NCI-H146 treated with DMSO at 0.1 percent for 48 hours (cell line): Measurements from ENCODE around the gene AGBL4.
"Not testable (repeated sequence)": the region's sequence is repeated elsewhere in the genome, so short reads cannot be mapped to it uniquely, and the experiment has no call there.

Experiments
- DNase-seq: peaks from one replicate; lab custom pipeline; 2025; ENCODE audit not compliant: unreplicated experiment; lab: John Stamatoyannopoulos, UW

The AGBL4 gene

GRCh38 chr1:49319426-49319963, 704.3 kb downstream of the AGBL4 start:
- no peak for DNase-seq

DNA sequence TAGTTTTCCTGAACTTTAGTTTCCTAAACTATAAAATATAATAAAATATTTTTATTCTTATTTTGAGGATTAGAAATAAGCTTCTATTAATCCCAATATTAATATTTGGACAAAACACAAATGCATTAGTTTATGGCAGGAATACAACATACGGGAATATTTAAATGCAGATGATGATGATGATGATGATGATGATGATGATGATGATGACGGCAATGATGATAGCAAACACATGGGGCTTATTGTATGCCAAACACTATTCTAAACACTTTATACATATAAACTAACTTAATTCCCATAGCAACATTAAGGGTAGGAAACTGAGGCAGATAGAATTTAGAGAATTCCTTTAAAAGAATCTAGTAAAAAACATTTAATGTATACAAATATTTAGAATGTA, 705.5 kb downstream of the AGBL4 start:
- no peak for DNase-seq

- DNase-seq, result no peak
Measured at GRCh38 chr1:49307457-49307856, 716.3 kb downstream of the AGBL4 start.

DNA sequence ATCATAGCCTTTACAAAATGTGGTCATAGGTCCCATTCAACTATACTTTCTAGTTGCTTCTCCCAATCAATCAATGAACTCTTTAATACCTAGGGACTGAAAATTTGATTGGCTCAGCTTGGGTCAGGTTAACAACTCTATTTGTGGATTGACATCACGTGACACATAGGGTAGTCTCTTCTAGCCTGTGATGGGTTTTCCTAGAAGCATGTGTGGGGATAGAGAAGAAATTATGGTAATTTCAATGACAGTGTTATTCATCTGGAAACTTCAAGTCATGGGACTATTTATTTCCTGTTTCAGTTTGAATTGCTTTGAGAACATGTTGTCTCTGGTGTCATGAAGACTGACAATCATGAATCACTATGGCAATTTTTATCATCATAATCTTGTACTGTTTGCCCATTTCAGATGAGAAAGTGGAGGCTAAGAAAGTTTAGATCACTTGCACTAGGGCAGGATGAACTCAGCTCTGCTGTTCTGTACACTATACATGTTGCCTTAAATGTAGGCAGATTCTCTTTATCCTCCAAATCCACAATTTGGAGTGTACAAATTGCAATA, 717.2 kb downstream of the AGBL4 start:
- no peak for DNase-seq

DNA sequence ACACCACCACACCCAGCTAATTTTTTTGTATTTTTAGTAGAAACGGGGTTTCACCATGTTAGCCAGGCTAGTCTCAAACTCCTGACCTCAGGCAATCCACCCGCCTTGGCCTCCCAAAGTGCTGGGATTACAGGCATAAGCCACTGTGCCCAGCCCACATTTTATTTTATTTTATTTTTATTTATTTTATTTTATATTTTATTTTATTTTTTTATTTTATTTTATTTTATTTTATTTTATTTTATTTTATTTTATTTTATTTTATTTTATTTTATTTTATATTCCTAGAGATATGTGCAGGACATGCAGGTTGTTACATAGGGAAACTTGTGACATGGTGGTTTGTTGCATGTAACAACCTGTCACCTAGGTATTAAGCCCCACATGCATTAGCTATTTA, 721.4 kb downstream of the AGBL4 start:
- not testable (repeated sequence) for DNase-seq

DNA sequence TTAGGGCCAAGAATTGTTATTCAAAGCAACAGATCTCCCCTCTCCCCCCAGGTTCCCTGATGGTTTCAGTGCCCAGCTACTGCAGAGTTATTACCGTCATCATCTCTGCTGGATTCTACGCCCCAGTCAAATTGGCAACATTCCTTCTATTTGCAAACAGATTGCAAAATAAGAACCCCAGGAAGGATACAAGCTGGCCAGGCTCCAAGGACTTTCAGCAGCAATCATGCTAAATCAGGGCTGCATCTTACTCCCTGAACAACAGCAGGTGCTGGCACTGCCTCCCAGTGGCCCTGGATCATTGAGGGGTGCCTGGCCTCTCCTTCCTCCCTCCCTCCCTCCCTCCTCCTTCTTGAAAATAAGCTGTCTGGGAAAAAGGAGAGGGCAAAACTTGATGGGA, 725.5 kb downstream of the AGBL4 start:
- DNase-seq, result no peak

- DNase-seq, result no peak
Measured at GRCh38 chr1:49297783-49298182, 726.0 kb downstream of the AGBL4 start.

DNA sequence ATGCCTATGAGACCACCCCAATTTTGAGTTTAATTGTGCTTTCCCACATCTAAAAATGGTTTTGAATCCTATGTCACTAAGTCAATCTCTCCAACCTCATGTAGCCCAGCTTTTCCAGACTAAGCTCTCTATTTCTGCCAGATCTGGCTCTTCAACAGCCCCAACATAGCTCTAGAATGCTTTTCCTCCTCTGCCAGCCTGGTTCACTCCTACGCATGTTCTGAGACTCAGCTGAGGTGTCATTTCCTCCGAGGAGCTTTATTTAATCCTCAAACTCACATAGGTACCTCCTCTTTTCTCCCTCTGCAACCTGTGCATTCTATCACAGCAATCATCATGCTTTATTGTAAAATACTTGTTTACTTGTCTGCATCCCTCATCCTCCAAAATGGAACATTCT, 729.2 kb downstream of the AGBL4 start:
- DNase-seq, result no peak

DNA sequence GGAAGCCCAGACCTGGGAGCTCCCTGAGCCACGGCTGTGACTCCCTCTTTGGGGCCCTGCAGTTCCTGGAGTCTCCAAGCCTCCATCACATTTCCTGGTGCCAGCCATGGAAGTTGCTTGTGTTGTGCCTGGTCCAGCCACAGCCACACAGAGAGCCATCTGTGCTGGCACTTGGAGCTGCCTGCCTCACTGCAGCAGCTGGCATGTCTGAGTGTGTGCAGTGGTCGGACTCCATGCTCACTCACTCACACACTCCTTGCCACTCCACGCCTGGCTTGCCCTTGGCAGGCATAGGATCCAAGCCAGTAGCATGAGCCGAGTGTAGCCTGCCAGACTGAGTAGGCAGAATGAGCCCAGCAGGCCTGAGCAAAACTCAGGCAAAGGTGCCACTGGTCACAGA, 730.7 kb downstream of the AGBL4 start:
- DNase-seq, result no peak

GRCh38 chr1:49257211-49258049, 766.3 kb downstream of the AGBL4 start:
- DNase-seq, result not testable (repeated sequence)

- DNase-seq, result no peak
Measured at GRCh38 chr1:49252917-49253316, 770.8 kb downstream of the AGBL4 start.

DNA sequence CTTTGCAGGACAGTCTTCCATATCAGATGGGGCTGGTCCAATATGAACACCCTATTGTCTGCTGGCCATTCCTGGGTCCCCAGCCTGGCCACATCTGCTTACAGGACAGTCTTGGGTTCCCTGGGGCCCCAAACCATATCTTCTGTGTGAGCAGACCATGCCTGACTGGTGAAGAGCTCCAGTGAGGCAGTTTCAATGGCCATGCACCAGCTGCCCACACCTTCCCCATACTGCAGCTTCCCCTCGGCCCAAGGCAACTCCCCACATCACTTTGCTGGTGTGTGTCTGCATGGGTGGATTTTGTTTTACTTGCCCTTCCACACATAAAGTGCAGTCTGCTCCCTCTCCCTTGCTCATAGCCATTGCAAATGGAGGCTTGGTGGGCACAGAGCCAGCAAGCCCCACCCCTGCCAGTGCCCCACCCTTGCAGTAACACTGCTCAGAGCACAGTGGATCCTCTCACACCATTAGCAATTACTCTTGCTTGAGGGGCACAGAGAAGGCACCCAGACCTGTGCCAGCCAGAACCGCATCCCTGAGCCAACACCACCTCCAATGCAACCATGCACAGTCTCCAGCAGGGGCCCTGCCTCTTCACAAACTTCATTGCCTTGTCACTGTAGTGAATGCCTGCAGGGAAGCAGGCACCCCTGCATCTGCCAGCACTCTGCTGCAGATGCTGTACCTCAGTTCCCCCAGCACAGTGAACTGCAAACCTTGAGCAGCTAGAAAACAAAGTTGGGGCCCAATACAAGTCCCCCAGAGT, 772.6 kb downstream of the AGBL4 start:
- no peak for DNase-seq

- DNase-seq, result no peak
Measured at GRCh38 chr1:49240709-49241221, 783.0 kb downstream of the AGBL4 start.

DNA sequence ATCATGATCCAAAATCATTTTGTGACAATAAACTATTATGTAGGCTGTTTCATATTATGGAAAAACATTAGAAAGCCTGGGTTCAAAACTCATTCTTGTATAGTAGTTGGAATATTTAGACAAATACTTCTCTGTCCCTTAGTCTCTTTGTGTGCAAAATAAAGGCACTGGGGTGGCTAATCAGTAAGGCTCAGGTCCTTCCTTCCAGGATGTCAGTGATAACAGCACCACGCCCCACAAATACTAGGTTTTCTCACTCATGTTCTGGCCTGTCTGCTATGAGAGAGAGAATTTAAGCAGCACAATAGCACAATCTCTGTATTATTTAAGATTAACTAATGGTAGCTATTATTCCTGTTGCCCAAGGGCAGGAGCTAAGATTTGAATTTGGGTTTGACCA, 788.8 kb downstream of the AGBL4 start:
- no peak for DNase-seq

GRCh38 chr1:49229555-49229954, 794.2 kb downstream of the AGBL4 start:
- peak; percentile 1 for DNase-seq

DNA sequence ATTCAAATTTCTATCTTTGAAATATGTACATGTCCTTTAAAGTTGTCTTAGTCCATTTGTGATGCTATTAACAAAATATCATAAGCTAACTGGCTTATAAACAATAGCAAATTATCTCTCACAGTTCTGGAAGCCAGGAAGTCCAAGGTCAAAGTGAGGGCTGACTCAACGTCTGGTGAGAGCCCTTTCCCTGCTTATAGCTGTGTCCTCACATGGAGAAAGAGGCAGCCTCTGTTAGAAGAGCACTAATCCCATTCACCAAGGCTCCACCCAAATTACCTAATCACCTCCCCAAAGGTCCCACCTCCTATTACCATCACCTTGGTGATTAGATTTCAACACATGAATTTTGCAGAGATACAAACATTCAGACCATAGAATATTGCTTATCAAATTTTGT, 797.0 kb downstream of the AGBL4 start:
- no peak for DNase-seq

GRCh38 chr1:49225464-49225863, 798.3 kb downstream of the AGBL4 start:
- DNase-seq, result no peak

DNA sequence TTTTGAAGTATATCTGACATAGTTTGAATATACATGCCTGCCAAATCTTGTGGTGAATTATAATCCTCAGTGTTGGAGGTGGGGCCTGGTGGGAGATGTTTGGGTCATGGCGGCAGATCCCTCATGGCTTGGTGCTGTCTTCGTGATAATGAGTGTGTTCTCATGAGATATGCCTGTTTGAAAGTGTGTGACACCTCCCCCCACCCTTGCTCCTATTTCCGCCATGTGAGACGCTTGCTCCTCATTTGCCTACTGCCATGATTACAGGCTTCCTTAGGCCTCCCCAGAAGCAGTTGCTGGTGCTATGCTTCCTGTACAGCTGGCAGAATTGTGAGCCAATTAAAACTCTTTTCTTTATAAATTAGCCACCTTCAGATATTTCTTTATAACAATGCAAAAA, 810.5 kb downstream of the AGBL4 start:
- DNase-seq, result no peak

DNA sequence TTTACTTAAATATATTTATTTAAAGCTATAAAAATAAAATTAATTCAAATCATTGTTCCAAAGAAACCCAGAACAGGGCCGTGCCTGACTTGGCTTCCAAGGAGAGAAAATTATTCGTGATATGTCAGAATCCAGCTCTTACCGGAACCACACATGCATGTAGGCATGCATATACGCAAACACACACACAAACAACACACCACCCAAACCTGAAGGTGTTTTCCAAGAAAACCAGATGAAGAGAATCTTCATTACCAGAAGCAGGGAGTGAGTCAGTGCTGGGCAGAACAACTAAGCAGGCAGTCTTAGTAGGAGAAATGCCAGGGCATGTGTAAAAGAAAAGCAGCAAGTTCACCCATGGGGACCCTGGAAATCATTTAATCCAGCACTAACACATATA, 815.0 kb downstream of the AGBL4 start:
- no peak for DNase-seq

- no peak for DNase-seq
Measured at GRCh38 chr1:49204720-49205119, 819.0 kb downstream of the AGBL4 start.

DNA sequence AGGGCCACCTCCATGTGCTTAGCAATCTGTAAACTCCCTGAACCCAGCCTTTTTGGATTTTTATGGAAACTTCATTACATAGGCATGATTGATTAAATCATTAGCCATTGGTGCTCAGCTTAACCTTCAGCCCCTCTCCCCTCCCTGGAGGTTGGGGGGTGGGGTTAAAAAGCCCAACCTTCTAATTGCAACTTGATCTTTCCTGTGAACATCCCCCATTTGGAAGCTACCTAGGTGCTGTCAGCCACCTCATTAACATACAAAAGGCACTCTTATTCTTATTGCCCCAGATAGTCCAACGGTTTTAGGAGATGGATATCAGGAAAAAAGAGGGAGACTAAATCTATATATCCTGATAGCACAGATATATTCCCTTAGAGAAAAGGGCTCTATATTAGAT, 823.0 kb downstream of the AGBL4 start:
- DNase-seq, result no peak

GRCh38 chr1:49199564-49199963, 824.2 kb downstream of the AGBL4 start:
- DNase-seq, result no peak
